Testis (tissue), 2 donors: ENCODE data around the gene HOXA10.

Experiments used
- POLR2A ChIP-seq: fragments of 450-650 bp; IDR thresholded peaks from one replicate; pipeline ENCODE4 v1.6.1; 2017; ENCODE audit warnings: antibody characterized with exemption, mild to moderate bottlenecking, moderate library complexity
- TF ChIP-seq, protein P1 (sequence below), 3 experiments: fragments of 450-650 bp in 2 of 3; fragments of 200-600 bp in 1 of 3; sonication (generic) in 1 of 3; IDR thresholded peaks; one replicate each; pipeline ENCODE4 v1.5.1; 2016 to 2019; ENCODE audit warnings: antibody characterized with exemption in 3 of 3, mild to moderate bottlenecking in 2 of 3, moderate library complexity in 1 of 3

GRCh38 chr7:27145165-27145913 lies 28.8 kb downstream of the HOXA10 start:
- TF ChIP-seq POLR2A: no peak
- TF ChIP-seq, protein P1, sequence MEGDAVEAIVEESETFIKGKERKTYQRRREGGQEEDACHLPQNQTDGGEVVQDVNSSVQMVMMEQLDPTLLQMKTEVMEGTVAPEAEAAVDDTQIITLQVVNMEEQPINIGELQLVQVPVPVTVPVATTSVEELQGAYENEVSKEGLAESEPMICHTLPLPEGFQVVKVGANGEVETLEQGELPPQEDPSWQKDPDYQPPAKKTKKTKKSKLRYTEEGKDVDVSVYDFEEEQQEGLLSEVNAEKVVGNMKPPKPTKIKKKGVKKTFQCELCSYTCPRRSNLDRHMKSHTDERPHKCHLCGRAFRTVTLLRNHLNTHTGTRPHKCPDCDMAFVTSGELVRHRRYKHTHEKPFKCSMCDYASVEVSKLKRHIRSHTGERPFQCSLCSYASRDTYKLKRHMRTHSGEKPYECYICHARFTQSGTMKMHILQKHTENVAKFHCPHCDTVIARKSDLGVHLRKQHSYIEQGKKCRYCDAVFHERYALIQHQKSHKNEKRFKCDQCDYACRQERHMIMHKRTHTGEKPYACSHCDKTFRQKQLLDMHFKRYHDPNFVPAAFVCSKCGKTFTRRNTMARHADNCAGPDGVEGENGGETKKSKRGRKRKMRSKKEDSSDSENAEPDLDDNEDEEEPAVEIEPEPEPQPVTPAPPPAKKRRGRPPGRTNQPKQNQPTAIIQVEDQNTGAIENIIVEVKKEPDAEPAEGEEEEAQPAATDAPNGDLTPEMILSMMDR (IDR thresholded peaks at IDR 0.05): no peak
